Prostate gland (tissue), 2 donors: ENCODE measurements around the gene PHF20.

ENCODE experiments used
- CTCF ChIP-seq, 4 experiments: fragments of 200-600 bp in 2 of 4; fragments of 450-650 bp in 2 of 4; sonication (generic) in 2 of 4; IDR thresholded peaks; 1 replicate in 3 of 4; 2 replicates in 1 of 4; pipeline ENCODE4 v1.5.1; 2016 to 2019; ENCODE audit warnings: antibody characterized with exemption in 4 of 4, mild to moderate bottlenecking in 2 of 4, moderate library complexity in 2 of 4
- POLR2A ChIP-seq: fragments of 450-650 bp; IDR thresholded peaks from one replicate; pipeline ENCODE4 v1.6.1; 2016; ENCODE audit warnings: antibody characterized with exemption, mild to moderate bottlenecking
- POLR2AphosphoS5 ChIP-seq: sonication (generic); formaldehyde crosslinking; IDR thresholded peaks from one replicate; pipeline ENCODE4 v1.6.1; 2017; ENCODE audit warnings: antibody characterized with exemption

DNA sequence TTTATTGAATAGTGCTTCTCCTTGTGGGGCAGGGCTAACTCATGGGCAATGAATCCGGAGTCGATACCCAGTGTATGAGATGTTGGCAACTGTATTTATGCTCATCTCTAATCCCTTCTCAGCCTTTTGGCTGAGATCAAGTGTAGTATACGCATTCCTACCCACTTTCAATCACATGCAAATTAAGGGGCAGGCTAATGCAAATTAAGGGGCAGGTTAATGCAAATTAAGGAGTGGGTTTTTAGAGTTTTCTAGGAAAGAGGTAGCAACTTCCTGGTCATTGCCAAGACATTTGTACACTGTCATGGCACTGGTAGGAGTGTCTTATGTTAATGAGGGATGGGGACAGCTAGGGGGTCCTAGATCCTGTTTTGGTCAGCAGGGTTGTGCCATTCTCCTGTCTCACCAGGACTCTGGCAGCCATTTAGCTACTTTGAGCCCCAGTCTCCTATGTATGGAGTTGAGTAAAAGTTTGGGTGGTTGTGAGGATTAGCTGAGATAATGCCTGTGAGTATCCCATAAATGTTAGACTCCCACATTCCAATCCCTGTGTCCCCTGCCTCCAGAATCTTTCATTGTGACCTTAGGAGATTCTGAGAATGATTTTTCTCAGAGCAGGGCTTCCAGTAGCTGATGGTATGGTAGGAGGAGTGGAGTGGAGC lies 196.3 kb downstream of the PHF20 start, which contains the start of gene CNBD2:
- TF ChIP-seq CTCF (IDR thresholded peaks at IDR 0.05): no peak
- no peak for TF ChIP-seq POLR2AphosphoS5
- TF ChIP-seq POLR2A: no peak
